HepG2 (cell line): Measurements from ENCODE around the gene CELF4. TPM values are rescaled to one million over a fixed set of nuclear protein-coding genes. Genes with fewer than 3 reads are reported as not detected.

ENCODE experiments used
- ATAC-seq: fragments of 200-7000 bp; cut with Tn5 transposase; 3 replicates; pipeline ENCODE4 v1.9.1; 2020; ENCODE audit warnings: mild to moderate bottlenecking, moderate library complexity
- BruUV-seq: library from RNA; stranded (reverse); fragments of 400-500 nt; replicated peaks from 2 replicates; lab custom pipeline; 2021; lab: Mats Ljungman, UMichigan
- CTCF ChIA-PET: fragments of 300-600 bp; formaldehyde crosslinking; extraction: SDS; loops from one replicate; lab custom pipeline; 2021; ENCODE audit warnings: low total read pairs, inconsistent platforms, low intra/inter-chr PET ratio; lab: Yijun Ruan, JAX
- POLR2A ChIA-PET: fragments of 350-600 bp; sonication (Branson Sonifier 250); formaldehyde crosslinking; loops from one replicate; lab custom pipeline; 2020; ENCODE audit warnings: antibody characterized with exemption, inconsistent platforms; lab: Yijun Ruan, JAX
- DNase-seq: peaks from one replicate; pipeline ENCODE4 v3.0.0-alpha.2; 2015; ENCODE audit warnings: low spot score
- FAIRE-seq: peaks from 3 replicates; lab custom pipeline; 2011; peaks lifted over from hg19 to GRCh38; lab: Jason Lieb, UNC
- H2AFZ ChIP-seq: one replicate; pipeline ENCODE4 v1.6.1; 2011; ENCODE audit warnings: low read length, inconsistent platforms
- H3K27ac ChIP-seq: fragments of 300-600 bp; 3 replicates; pipeline ENCODE4 v1.8.0; 2011; ENCODE audit warnings: mixed run types, mild to moderate bottlenecking, mixed read lengths, low read length, inconsistent platforms; ENCODE audit not compliant: insufficient read depth; ENCODE audit errors: extremely low read length
- H3K27me3 ChIP-seq, 2 experiments: fragments of 200-600 bp in 1 of 2; 2 replicates in 1 of 2; 3 replicates in 1 of 2; pipeline versions ENCODE4 v1.6.0 to v1.8.0; 2011; ENCODE audit warnings: low read length in 2 of 2, mild to moderate bottlenecking in 2 of 2, moderate library complexity in 2 of 2, inconsistent platforms in 1 of 2; ENCODE audit not compliant: insufficient read depth in 2 of 2, control insufficient read depth in 1 of 2
- H3K36me3 ChIP-seq, 2 experiments: fragments of 200-600 bp in 1 of 2; replicated peaks in 1 of 2; 2 replicates in 1 of 2; 3 replicates in 1 of 2; pipeline versions ENCODE4 v1.5.1 to v1.8.0; 2011; ENCODE audit warnings: low read length in 2 of 2, inconsistent platforms in 1 of 2; ENCODE audit not compliant: insufficient read depth in 2 of 2, control insufficient read depth in 1 of 2
- H3K4me1 ChIP-seq: 2 replicates; pipeline ENCODE4 v1.5.1; 2012; ENCODE audit warnings: low read length, inconsistent platforms; ENCODE audit not compliant: insufficient read depth
- H3K4me2 ChIP-seq: 2 replicates; pipeline ENCODE4 v1.6.0; 2011; ENCODE audit warnings: low read depth, low read length, inconsistent platforms
- H3K4me3 ChIP-seq, 3 experiments: fragments of 200-600 bp in 1 of 3; sonication (generic), shearing (Covaris generic) in 1 of 3; replicated peaks in 1 of 3; 2 replicates each; pipeline ENCODE4 v1.5.1; 2011 to 2016; ENCODE audit warnings: low read length in 3 of 3, inconsistent platforms in 2 of 3, low read depth in 2 of 3, mild to moderate bottlenecking in 2 of 3, control low read depth in 1 of 3, mixed read lengths in 1 of 3; ENCODE audit not compliant: insufficient read depth in 1 of 3
- H3K79me2 ChIP-seq: one replicate; pipeline ENCODE4 v1.6.1; 2011; ENCODE audit warnings: low read length, inconsistent platforms; ENCODE audit not compliant: insufficient read depth
- H3K9ac ChIP-seq: 2 replicates; pipeline ENCODE4 v1.6.0; 2011; ENCODE audit warnings: mild to moderate bottlenecking, low read depth, low read length, inconsistent platforms; ENCODE audit not compliant: insufficient read depth
- H3K9me3 ChIP-seq: 2 replicates; pipeline ENCODE4 v1.5.1; 2012; ENCODE audit warnings: mild to moderate bottlenecking, low read length
- H4K20me1 ChIP-seq: 2 replicates; pipeline ENCODE4 v1.6.0; 2011; ENCODE audit warnings: inconsistent platforms, mild to moderate bottlenecking, low read length, moderate library complexity; ENCODE audit not compliant: insufficient read depth
- ADNP ChIP-seq: sonication (generic); formaldehyde crosslinking; IDR thresholded peaks from 2 replicates; pipeline ENCODE4 v1.4.0; 2020; ENCODE audit warnings: missing genetic modification reagents
- ATF4 ChIP-seq, 2 experiments: fragments of 450-650 bp in 1 of 2; sonication (generic) in 1 of 2; formaldehyde crosslinking; IDR thresholded peaks; 2 replicates each; pipeline versions ENCODE4 v1.5.0 to v1.8.0; 2020 to 2022; ENCODE audit warnings: mild to moderate bottlenecking in 1 of 2, missing genetic modification reagents in 1 of 2
- CCAR2 ChIP-seq: fragments of 200-400 bp; formaldehyde crosslinking; optimal IDR thresholded peaks from 2 replicates; pipeline ENCODE3; 2018; ENCODE audit warnings: low read depth, mild to moderate bottlenecking, low read length, moderate library complexity
- DR1 ChIP-seq: sonication (generic); formaldehyde crosslinking; IDR thresholded peaks from 2 replicates; pipeline ENCODE4 v1.8.0; 2021; ENCODE audit warnings: mild to moderate bottlenecking, missing genetic modification reagents, inconsistent platforms
- HBP1 ChIP-seq: IDR thresholded peaks from 2 replicates; pipeline ENCODE4 v1.6.1; 2016; ENCODE audit warnings: low read depth, control low read depth
- IKZF1 ChIP-seq: fragments of 450-650 bp; IDR thresholded peaks from 2 replicates; pipeline ENCODE4 v1.7.1; 2016
- KAT7 ChIP-seq: IDR thresholded peaks from 2 replicates; pipeline ENCODE4 v1.6.1; 2018; ENCODE audit warnings: borderline replicate concordance, missing compliant biosample characterization
- KDM1A ChIP-seq: IDR thresholded peaks from 2 replicates; pipeline ENCODE4 v1.6.1; 2016; ENCODE audit warnings: missing compliant biosample characterization
- SRY ChIP-seq: sonication (generic); formaldehyde crosslinking; IDR thresholded peaks from 2 replicates; pipeline ENCODE4 v1.8.0; 2022; ENCODE audit warnings: mild to moderate bottlenecking, missing genetic modification reagents
- ZBTB7A ChIP-seq: sonication (generic); formaldehyde crosslinking; IDR thresholded peaks from 2 replicates; pipeline ENCODE4 v1.8.0; 2022; ENCODE audit warnings: mild to moderate bottlenecking, missing genetic modification reagents
- ZFP36L2 ChIP-seq: sonication (generic); formaldehyde crosslinking; IDR thresholded peaks from 2 replicates; pipeline ENCODE4 v1.4.0; 2020; ENCODE audit warnings: missing genetic modification reagents
- ZFP37 ChIP-seq: sonication (generic); formaldehyde crosslinking; IDR thresholded peaks from 2 replicates; pipeline ENCODE4 v1.4.0; 2020; ENCODE audit warnings: missing genetic modification reagents, borderline replicate concordance
- ZKSCAN1 ChIP-seq: fragments of 150-350 bp; IDR thresholded peaks from 2 replicates; pipeline ENCODE4 v1.6.1; 2014; ENCODE audit warnings: low read length
- ZNF160 ChIP-seq: sonication (generic); formaldehyde crosslinking; IDR thresholded peaks from 2 replicates; pipeline ENCODE4 v1.8.0; 2022; ENCODE audit warnings: mild to moderate bottlenecking, inconsistent platforms, missing genetic modification reagents
- ZNF20 ChIP-seq: sonication (generic); formaldehyde crosslinking; IDR thresholded peaks from 2 replicates; pipeline ENCODE4 v1.4.0; 2020; ENCODE audit warnings: mild to moderate bottlenecking, moderate library complexity, missing genetic modification reagents
- ZNF414 ChIP-seq: sonication (generic); formaldehyde crosslinking; IDR thresholded peaks from 2 replicates; pipeline ENCODE4 v1.5.0; 2020; ENCODE audit warnings: missing genetic modification reagents
- ZNF577 ChIP-seq: sonication (generic); formaldehyde crosslinking; IDR thresholded peaks from 2 replicates; pipeline ENCODE4 v1.4.0; 2020; ENCODE audit warnings: mild to moderate bottlenecking, low read depth, missing genetic modification reagents, borderline replicate concordance
- ZSCAN20 ChIP-seq: sonication (generic); formaldehyde crosslinking; IDR thresholded peaks from 2 replicates; pipeline ENCODE4 v1.4.0; 2020; ENCODE audit warnings: missing genetic modification reagents, mild to moderate bottlenecking, borderline replicate concordance
- WGBS: methylation state at CpG from one replicate; pipeline ENCODE4 v1.1.6; 2017; ENCODE audit warnings: low lambda C conversion rate; 5-methylcytosine and 5-hydroxymethylcytosine counted together
- in situ Hi-C: cut with HindIII; loops from 2 replicates; pipeline ENCODE4 v1.10.0; 2017; ENCODE audit warnings: low pct_unique_long_range_greater_than_20kb; ENCODE audit not compliant: extremely low pct_ligation_motif_present
- intact Hi-C: fragments of 100-400 bp; cut with micrococcal nuclease; formaldehyde crosslinking; loops from one replicate; pipeline ENCODE4 v1.10.0; 2022; ENCODE audit not compliant: unreplicated experiment
- polyA plus RNA-seq, 8 experiments: library from polyadenylated mRNA; depleted of rRNA in 3 of 8; stranded (reverse) in 7 of 8; unstranded in 1 of 8; fragments of >200 nt; fragmentation: Illumina TruSeq in 4 of 8; extraction: Trizol in 4 of 8; gene quantifications; 2 replicates each; pipeline versions ENCODE4 v1.2.1 to v1.2.3, GENCODE V29; 2011 to 2016; ENCODE audit warnings: low read depth in 4 of 8, missing spikeins in 1 of 8, mixed read lengths in 1 of 8; ENCODE audit not compliant: insufficient read depth in 1 of 8
- total RNA-seq, 5 experiments: library from RNA; depleted of rRNA; stranded (reverse); fragments of >200 nt; fragmentation: Illumina TruSeq; extraction: Trizol; gene quantifications; 2 replicates each; pipeline ENCODE4 v1.2.3, GENCODE V29; 2016; ENCODE audit warnings: low read depth in 1 of 5
- TF ChIP-seq, protein P1 (sequence below): sonication (generic); formaldehyde crosslinking; IDR thresholded peaks from 2 replicates; pipeline ENCODE4 v1.4.0; 2020; ENCODE audit warnings: missing genetic modification reagents, borderline replicate concordance

The CELF4 gene
- total and polyA plus RNA-seq, 2 of the 13 experiments (the other 11 are each of a cell fraction or from before 2014, with no cell fraction given), result not detected

- intact Hi-C loops, result loop anchor here (10.0 kb wide), 1 partner anchor 102 kb away; no protein-coding TSS in a partner anchor
- 6% methylated on average over 4 of the region's 5 CpGs for WGBS
- no peak for TF ChIP-seq IKZF1
- no peak for TF ChIP-seq ATF4 (CRISPR knock-in tag; IDR thresholded peaks at IDR 0.05)
- no peak for TF ChIP-seq KAT7 (CRISPR knock-in tag)
- TF ChIP-seq, protein P1, sequence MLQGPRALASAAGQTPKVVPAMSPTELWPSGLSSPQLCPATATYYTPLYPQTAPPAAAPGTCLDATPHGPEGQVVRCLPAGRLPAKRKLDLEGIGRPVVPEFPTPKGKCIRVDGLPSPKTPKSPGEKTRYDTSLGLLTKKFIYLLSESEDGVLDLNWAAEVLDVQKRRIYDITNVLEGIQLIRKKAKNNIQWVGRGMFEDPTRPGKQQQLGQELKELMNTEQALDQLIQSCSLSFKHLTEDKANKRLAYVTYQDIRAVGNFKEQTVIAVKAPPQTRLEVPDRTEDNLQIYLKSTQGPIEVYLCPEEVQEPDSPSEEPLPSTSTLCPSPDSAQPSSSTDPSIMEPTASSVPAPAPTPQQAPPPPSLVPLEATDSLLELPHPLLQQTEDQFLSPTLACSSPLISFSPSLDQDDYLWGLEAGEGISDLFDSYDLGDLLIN (CRISPR knock-in tag), result no peak
- TF ChIP-seq ADNP (CRISPR knock-in tag), result no peak
- no peak for TF ChIP-seq ZNF160 (CRISPR knock-in tag)
- no peak for TF ChIP-seq KDM1A (CRISPR knock-in tag)
- TF ChIP-seq DR1 (CRISPR knock-in tag), result no peak
- no peak for TF ChIP-seq ZKSCAN1
- TF ChIP-seq ZNF414 (CRISPR knock-in tag), result no peak
- TF ChIP-seq ZNF577, result no peak
- no peak for TF ChIP-seq ZBTB7A (CRISPR knock-in tag)
- TF ChIP-seq HBP1 (CRISPR knock-in tag), result no peak
- TF ChIP-seq ZFP37 (CRISPR knock-in tag), result no peak
- TF ChIP-seq ZNF20 (CRISPR knock-in tag), result no peak
- no peak for TF ChIP-seq CCAR2
- TF ChIP-seq ZSCAN20, result no peak
- no peak for TF ChIP-seq SRY (CRISPR knock-in tag)
- no peak for TF ChIP-seq ZFP36L2 (CRISPR knock-in tag)
- H3K9me3 ChIP-seq, result no peaks in the 10 kb centered on the region
- BruUV-seq, result no TSS peak
- H3K36me3 ChIP-seq, result no peaks in the 10 kb centered on the region
- H3K4me3 ChIP-seq, result no peak overlapping the region
- ChIA-PET POLR2A (no interaction called here), CTCF (no interaction called here)
- no peaks in the 10 kb centered on the region for H3K4me1 ChIP-seq
- in situ Hi-C loops, result loop anchor here (25.0 kb wide), 1 partner anchor 550 kb away; no protein-coding TSS in a partner anchor
- no peaks in the 10 kb centered on the region for H4K20me1 ChIP-seq
- H3K27ac ChIP-seq, result no peak overlapping the region
- no peaks in the 10 kb centered on the region for H3K79me2 ChIP-seq
- H3K4me2 ChIP-seq, result no peak overlapping the region
- no peak for DNase-seq
- no peak for FAIRE-seq
- H2AFZ ChIP-seq, result no peak overlapping the region
- ATAC-seq, result no peak
- H3K27me3 ChIP-seq, result peaks cover 5 to 61% of the 10 kb centered on the region in 2 experiments; a peak in 3 of 5 replicates
- no peak overlapping the region for H3K9ac ChIP-seq
Measured at GRCh38 chr18:37486848-37487247, 78.8 kb downstream of the CELF4 start.
